H1 (cell line): ENCODE results near the gene LRRC8D. TPM values are rescaled to one million over a fixed set of nuclear protein-coding genes. Genes with fewer than 3 reads are reported as not detected.

Source experiments
- CHD7 ChIP-seq: fragments of 300-600 bp; sonication (generic); IDR thresholded peaks from 2 replicates; pipeline ENCODE4 v1.7.1; 2012; ENCODE audit warnings: low read length, moderate library complexity, mild to moderate bottlenecking, inconsistent platforms; ENCODE audit not compliant: insufficient replicate concordance
- CTCF ChIP-seq, 3 experiments: IDR thresholded peaks; 1 replicate in 2 of 3; 2 replicates in 1 of 3; pipeline versions ENCODE4 v1.5.1 to v1.6.1; 2011; ENCODE audit warnings: low read length in 3 of 3, mild to moderate bottlenecking in 3 of 3, inconsistent platforms in 2 of 3, low read depth in 1 of 3, moderate library complexity in 1 of 3; ENCODE audit not compliant: insufficient read depth in 1 of 3; ENCODE audit errors: control extremely low read depth in 1 of 3
- PHF8 ChIP-seq: fragments of 200-600 bp; sonication (generic); conservative IDR thresholded peaks from 2 replicates; pipeline ENCODE4 v1.7.1; 2012; ENCODE audit warnings: low read depth, mild to moderate bottlenecking, inconsistent platforms, low read length, moderate library complexity
- SAP30 ChIP-seq: fragments of 300-600 bp; sonication (generic); IDR thresholded peaks from 2 replicates; pipeline ENCODE4 v1.7.1; 2012; ENCODE audit warnings: low read length, moderate library complexity, mild to moderate bottlenecking, inconsistent platforms; ENCODE audit not compliant: insufficient read depth, insufficient replicate concordance
- SUZ12 ChIP-seq: fragments of 200-600 bp; sonication (generic); IDR thresholded peaks from 2 replicates; pipeline ENCODE4 v1.6.1; 2012; ENCODE audit warnings: mild to moderate bottlenecking, inconsistent platforms, low read length, moderate library complexity, mixed read lengths
- USF2 ChIP-seq: IDR thresholded peaks from 2 replicates; pipeline ENCODE4 v1.6.1; 2011; ENCODE audit warnings: low read length, improper control_type of control experiment
- polyA plus RNA-seq, 7 experiments: library from polyadenylated mRNA; depleted of rRNA in 3 of 7; stranded (reverse) in 5 of 7; unstranded in 2 of 7; fragments of >200 nt in 5 of 7; fragments of 200-250 nt in 2 of 7; gene quantifications; 1 replicate in 5 of 7; 2 replicates in 1 of 7; 4 replicates in 1 of 7; pipeline versions ENCODE4 v1.2.1 to v1.2.3, GENCODE V29; 2011 to 2013; ENCODE audit warnings: missing spikeins in 2 of 7, mixed read lengths in 2 of 7
- total RNA-seq: library from RNA; stranded (reverse); fragmentation: NEBNext Ultra II Directional; extraction: Animal tissue kit (Norgen Biotek cat#: 25700); gene quantifications from 2 replicates; pipeline ENCODE4 v1.2.1, GENCODE V29; 2021

LRRC8D gene
- total and polyA plus RNA-seq, 2 of the 8 experiments (the other 6 are each of a cell fraction or from before 2014, with no cell fraction given), result 42.0 to 58.5 TPM

- no peak for TF ChIP-seq CHD7
- TF ChIP-seq CTCF (IDR thresholded peaks at IDR 0.05; ENCODE audit: control extremely low read depth in 1 of 3, insufficient read depth in 1 of 3, low read depth in 1 of 3, low read length in 3 of 3), result no peak
- no peak for TF ChIP-seq SUZ12
- no peak for TF ChIP-seq USF2
- no peak for TF ChIP-seq SAP30
- no peak for TF ChIP-seq PHF8
These were observed 51.1 kb downstream of the LRRC8D start (continued) for GRCh38 chr1:89871768-89872473.
